ENCODE data around the gene RPS6KA3. TPM values are rescaled to one million over a fixed set of nuclear protein-coding genes. Genes with fewer than 3 reads are reported as not detected.

RPS6KA3 gene
- total and polyA plus RNA-seq, 12 donors = 6.2 to 41.9 (median 34.3) TPM

- Histone ChIP-seq H3K36me3 (replicated peaks in 1 of 2) (no peaks in the 10 kb centered on the region), H3K9me3 (replicated peaks in 1 of 3) (no peaks in the 10 kb centered on the region), H3K4me3 (no peak overlapping the region), H3K4me1 (replicated peaks in 1 of 2) (no peaks in the 10 kb centered on the region), H3K27ac (no peak overlapping the region), H3K27me3 (peaks cover 16% of the 10 kb centered on the region)
- DNase-seq = no peak
- WGBS, 4 donors = 62 to 81% (median 73%) methylated on average over 1 of the region's 1 CpG
- TF ChIP-seq CTCF (IDR thresholded peaks at IDR 0.05) (no peak), POLR2A (IDR thresholded peaks at IDR 0.05) (no peak)
- intact Hi-C loops (cut with DNase I) = no loop called here
Measured at GRCh38 chrX:20271186-20271585, 4.5 kb upstream of the RPS6KA3 start.

DNA sequence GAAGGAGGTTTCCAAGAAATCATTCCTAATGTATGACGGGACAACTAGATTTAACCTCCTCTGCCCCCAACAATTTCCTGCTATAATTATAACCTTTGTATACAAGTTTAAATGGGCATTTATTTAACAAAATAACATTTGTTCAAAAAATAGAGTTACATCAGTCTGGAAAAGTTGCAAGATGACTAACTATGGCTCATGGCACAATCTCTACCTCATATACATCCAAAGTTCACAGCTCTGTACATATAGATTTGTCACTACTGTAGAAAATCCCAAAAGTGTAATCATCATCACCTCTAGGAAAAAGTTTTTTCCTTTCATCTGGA, 3.8 kb upstream of the RPS6KA3 start:
- H3K9me3 ChIP-seq (replicated peaks in 1 of 3) = no peaks in the 10 kb centered on the region
- no peaks in the 10 kb centered on the region for H3K4me1 ChIP-seq (replicated peaks in 1 of 2)
- H3K36me3 ChIP-seq (replicated peaks in 1 of 2) = no peaks in the 10 kb centered on the region
- DNase-seq = no peak
- H3K27ac ChIP-seq = no peak overlapping the region
- H3K27me3 ChIP-seq = peaks cover 16% of the 10 kb centered on the region
- intact Hi-C loops (cut with DNase I) = no loop called here
- no peak overlapping the region for H3K4me3 ChIP-seq
- 69 to 91% (median 81%) methylated on average over 1 of the region's 1 CpG for WGBS, 4 donors
- TF ChIP-seq CTCF (IDR thresholded peaks at IDR 0.05) (no peak), POLR2A (IDR thresholded peaks at IDR 0.05) (no peak)

DNA sequence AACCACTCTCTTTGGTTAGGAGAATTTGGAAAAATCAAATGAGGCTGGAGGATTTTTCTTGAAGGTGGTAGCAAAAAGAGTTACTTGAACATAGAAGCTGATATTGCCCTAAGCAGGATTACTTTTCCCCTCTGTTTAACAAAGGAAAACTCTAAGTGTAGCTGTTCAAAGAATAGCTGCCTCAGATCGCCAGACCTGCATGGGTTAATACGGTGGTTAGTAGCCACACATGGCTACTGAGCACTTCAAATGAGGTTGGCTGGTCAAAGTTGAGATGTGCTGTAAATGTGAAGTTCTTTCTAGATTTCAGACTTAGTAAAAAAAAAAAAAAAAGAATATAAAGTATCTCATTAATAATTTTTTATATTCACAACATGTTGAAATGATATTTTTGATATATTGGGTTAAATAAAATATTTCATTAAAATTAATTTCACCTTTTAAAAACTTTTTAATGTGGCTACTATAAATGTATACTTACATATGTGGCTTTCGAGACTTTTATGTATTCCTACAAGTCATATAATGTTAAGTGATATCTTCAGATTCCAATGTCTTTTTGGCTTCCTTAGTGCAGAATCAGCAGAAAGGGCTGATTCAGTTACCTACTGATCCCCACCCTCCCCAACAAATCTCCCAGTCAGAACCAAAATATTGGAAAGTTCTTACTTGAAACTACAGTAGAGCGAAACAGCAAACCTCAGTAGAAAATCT, 3.3 kb upstream of the RPS6KA3 start:
- intact Hi-C loops (cut with DNase I) = no loop called here

More for the DNA sequence above, 3.3 kb upstream of the RPS6KA3 start:
- no peak for DNase-seq
- Histone ChIP-seq H3K36me3 (replicated peaks in 1 of 2) (no peaks in the 10 kb centered on the region), H3K4me3 (no peak overlapping the region), H3K27ac (no peak overlapping the region), H3K9me3 (replicated peaks in 1 of 3) (no peaks in the 10 kb centered on the region), H3K4me1 (replicated peaks in 1 of 2) (no peaks in the 10 kb centered on the region), H3K27me3 (peaks cover 11% of the 10 kb centered on the region)
- TF ChIP-seq POLR2A (IDR thresholded peaks at IDR 0.05) (no peak), CTCF (IDR thresholded peaks at IDR 0.05) (no peak)
- 76 to 90% (median 84%) methylated on average over 4 of the region's 4 CpGs for WGBS, 4 donors
